Measurements from ENCODE around the gene APBA1.
A peak's percentile ranks its signal among the peaks of the same experiment; 100 is the strongest.

APBA1 gene

GRCh38 chr9:69675563-69675962 lies 3.4 kb upstream of the APBA1 start:
- no peak overlapping the region for H3K4me3 ChIP-seq (ENCODE audit: low read depth, low read length)
- no peak for TF ChIP-seq CTCF (IDR thresholded peaks at IDR 0.05; ENCODE audit: low read depth, low read length)
- in situ Hi-C loops (cut with HindIII; ENCODE audit: low sequenced_read_pairs): no loop called here
- DNase-seq (ENCODE audit: low read depth, low spot score): no peak

- no peak overlapping the region for H3K4me3 ChIP-seq (ENCODE audit: low read depth, low read length)
- DNase-seq (ENCODE audit: low read depth, low spot score): peak; percentile 81
- no peak for TF ChIP-seq CTCF (IDR thresholded peaks at IDR 0.05; ENCODE audit: low read depth, low read length)
- in situ Hi-C loops (cut with HindIII; ENCODE audit: low sequenced_read_pairs): no loop called here
These were observed 2.7 kb upstream of the APBA1 start for GRCh38 chr9:69674716-69675438.

- no peak for TF ChIP-seq CTCF (IDR thresholded peaks at IDR 0.05; ENCODE audit: low read depth, low read length)
- H3K4me3 ChIP-seq (ENCODE audit: low read depth, low read length): no peak overlapping the region
- no peak for DNase-seq (ENCODE audit: low read depth, low spot score)
- in situ Hi-C loops (cut with HindIII; ENCODE audit: low sequenced_read_pairs): no loop called here
These were observed 2.0 kb upstream of the APBA1 start for GRCh38 chr9:69674112-69674685.

- in situ Hi-C loops (cut with HindIII; ENCODE audit: low sequenced_read_pairs): no loop called here
- H3K4me3 ChIP-seq (ENCODE audit: low read depth, low read length): peak overlapping the region; percentile 59
- no peak for TF ChIP-seq CTCF (IDR thresholded peaks at IDR 0.05; ENCODE audit: low read depth, low read length)
- DNase-seq (ENCODE audit: low read depth, low spot score): no peak
These were observed 1.1 kb upstream of the APBA1 start for GRCh38 chr9:69673311-69673640.

- peak; percentile 90 for DNase-seq (ENCODE audit: low read depth, low spot score)
- H3K4me3 ChIP-seq (ENCODE audit: low read depth, low read length): peak overlapping the region; percentile 59
- in situ Hi-C loops (cut with HindIII; ENCODE audit: low sequenced_read_pairs): no loop called here
- TF ChIP-seq CTCF (IDR thresholded peaks at IDR 0.05; ENCODE audit: low read depth, low read length): peak; percentile 93
These were observed 582 bp upstream of the APBA1 start for GRCh38 chr9:69672596-69673310.

GRCh38 chr9:69671311-69671878 lies 776 bp downstream of the APBA1 start:
- peak overlapping the region; percentile 62 for H3K4me3 ChIP-seq (ENCODE audit: low read depth, low read length)
- in situ Hi-C loops (cut with HindIII; ENCODE audit: low sequenced_read_pairs): no loop called here
- no peak for DNase-seq (ENCODE audit: low read depth, low spot score)
- no peak for TF ChIP-seq CTCF (IDR thresholded peaks at IDR 0.05; ENCODE audit: low read depth, low read length)
